GM19372 (cell line): ENCODE measurements around the gene ACER1.
"Not testable (repeated sequence)": the region's sequence is repeated elsewhere in the genome, so short reads cannot be mapped to it uniquely, and the experiment has no call there.

Source experiments
- ATAC-seq: cut with Tn5 transposase; IDR thresholded peaks from one replicate; pipeline ENCODE4 v1.9.1; 2021; ENCODE audit warnings: mild to moderate bottlenecking, low read depth, moderate library complexity; ENCODE audit not compliant: unreplicated experiment

The ACER1 gene

GRCh38 chr19:6358003-6358402, 24.6 kb upstream of the ACER1 start:
- no peak for ATAC-seq

- no peak for ATAC-seq
Measured at GRCh38 chr19:6357174-6357573, 23.8 kb upstream of the ACER1 start.

GRCh38 chr19:6355321-6356040, 22.1 kb upstream of the ACER1 start:
- ATAC-seq: not testable (repeated sequence)

GRCh38 chr19:6354098-6354674, 20.8 kb upstream of the ACER1 start:
- ATAC-seq: no peak

GRCh38 chr19:6352381-6353165, 19.2 kb upstream of the ACER1 start:
- ATAC-seq: no peak

- ATAC-seq: no peak
Measured at GRCh38 chr19:6350688-6351087, 17.3 kb upstream of the ACER1 start.

GRCh38 chr19:6349271-6349670, 15.9 kb upstream of the ACER1 start:
- ATAC-seq: not testable (repeated sequence)

- no peak for ATAC-seq
Measured at GRCh38 chr19:6343462-6343861, 10.1 kb upstream of the ACER1 start.

GRCh38 chr19:6340493-6341201, 7.2 kb upstream of the ACER1 start:
- no peak for ATAC-seq

- ATAC-seq: no peak
Measured at GRCh38 chr19:6334490-6335285, 1.3 kb upstream of the ACER1 start.

- ATAC-seq: no peak
Measured at GRCh38 chr19:6326815-6327214, 6.6 kb downstream of the ACER1 start.

- no peak for ATAC-seq
Measured at GRCh38 chr19:6325614-6326013, 7.8 kb downstream of the ACER1 start.

GRCh38 chr19:6324757-6325156, 8.7 kb downstream of the ACER1 start:
- no peak for ATAC-seq

GRCh38 chr19:6322284-6322683, 11.1 kb downstream of the ACER1 start:
- ATAC-seq: no peak

GRCh38 chr19:6319376-6319775, 14.0 kb downstream of the ACER1 start:
- no peak for ATAC-seq

- ATAC-seq: no peak
Measured at GRCh38 chr19:6318772-6319171, 14.6 kb downstream of the ACER1 start.

- ATAC-seq: not testable (repeated sequence)
Measured at GRCh38 chr19:6315646-6316045, 17.8 kb downstream of the ACER1 start.

GRCh38 chr19:6313398-6313969, 19.9 kb downstream of the ACER1 start:
- ATAC-seq: no peak

- no peak for ATAC-seq
Measured at GRCh38 chr19:6312018-6312417, 21.4 kb downstream of the ACER1 start.

GRCh38 chr19:6298413-6298812, 35.0 kb downstream of the ACER1 start:
- ATAC-seq: no peak
